Uterus (tissue), 2 donors: Measurements from ENCODE around the gene SAA4.

Experiments used
- POLR2A ChIP-seq, 2 donors: fragments of 450-650 bp; IDR thresholded peaks; one replicate each; pipeline ENCODE4 v1.6.1; 2016; ENCODE audit warnings: antibody characterized with exemption in 2 of 2, mild to moderate bottlenecking in 1 of 2, moderate library complexity in 1 of 2
- TF ChIP-seq, protein P1 (sequence below), 4 experiments: fragments of 200-600 bp in 2 of 4; fragments of 450-650 bp in 2 of 4; sonication (generic) in 2 of 4; IDR thresholded peaks; one replicate each; pipeline ENCODE4 v1.5.1; 2016 to 2019; ENCODE audit warnings: antibody characterized with exemption in 4 of 4, mild to moderate bottlenecking in 2 of 4, moderate library complexity in 1 of 4

DNA sequence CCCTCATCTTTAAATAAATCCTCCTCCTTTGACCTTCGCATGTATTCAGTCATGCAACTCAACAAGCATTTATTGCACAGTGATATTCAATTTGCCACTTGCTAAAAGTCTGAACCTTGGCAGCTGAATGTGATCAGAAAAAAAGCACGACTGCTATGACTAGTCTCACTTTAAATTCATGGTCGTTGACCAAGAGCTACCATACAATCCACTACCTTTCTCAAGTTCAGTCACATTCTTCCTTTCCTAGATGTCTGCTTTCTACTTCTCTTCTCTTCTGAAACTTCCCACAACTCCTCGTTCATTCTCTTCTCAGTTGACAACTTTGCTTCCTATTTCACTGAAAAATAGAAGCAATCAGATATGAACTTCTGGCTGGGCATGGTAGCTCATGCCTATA lies 27.4 kb upstream of the SAA4 start:
- TF ChIP-seq, protein P1, sequence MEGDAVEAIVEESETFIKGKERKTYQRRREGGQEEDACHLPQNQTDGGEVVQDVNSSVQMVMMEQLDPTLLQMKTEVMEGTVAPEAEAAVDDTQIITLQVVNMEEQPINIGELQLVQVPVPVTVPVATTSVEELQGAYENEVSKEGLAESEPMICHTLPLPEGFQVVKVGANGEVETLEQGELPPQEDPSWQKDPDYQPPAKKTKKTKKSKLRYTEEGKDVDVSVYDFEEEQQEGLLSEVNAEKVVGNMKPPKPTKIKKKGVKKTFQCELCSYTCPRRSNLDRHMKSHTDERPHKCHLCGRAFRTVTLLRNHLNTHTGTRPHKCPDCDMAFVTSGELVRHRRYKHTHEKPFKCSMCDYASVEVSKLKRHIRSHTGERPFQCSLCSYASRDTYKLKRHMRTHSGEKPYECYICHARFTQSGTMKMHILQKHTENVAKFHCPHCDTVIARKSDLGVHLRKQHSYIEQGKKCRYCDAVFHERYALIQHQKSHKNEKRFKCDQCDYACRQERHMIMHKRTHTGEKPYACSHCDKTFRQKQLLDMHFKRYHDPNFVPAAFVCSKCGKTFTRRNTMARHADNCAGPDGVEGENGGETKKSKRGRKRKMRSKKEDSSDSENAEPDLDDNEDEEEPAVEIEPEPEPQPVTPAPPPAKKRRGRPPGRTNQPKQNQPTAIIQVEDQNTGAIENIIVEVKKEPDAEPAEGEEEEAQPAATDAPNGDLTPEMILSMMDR (IDR thresholded peaks at IDR 0.05), result no peak
- TF ChIP-seq POLR2A (IDR thresholded peaks at IDR 0.05), result no peak
